KOPT-K1 (cell line): ENCODE data around the gene PARS2.

Experiments used
- H3K27ac ChIP-seq: fragments of 200-600 bp; sonication (generic); 2 replicates; pipeline ENCODE4 v1.5.1; 2016; ENCODE audit warnings: antibody characterized with exemption, mild to moderate bottlenecking, low read depth, low read length; ENCODE audit not compliant: poor library complexity, severe bottlenecking
- H3K36me3 ChIP-seq: fragments of 200-600 bp; sonication (generic); 2 replicates; pipeline ENCODE4 v1.5.1; 2017; ENCODE audit warnings: antibody characterized with exemption, mild to moderate bottlenecking, low read length, moderate library complexity; ENCODE audit not compliant: insufficient read depth
- H3K9me3 ChIP-seq: fragments of 200-600 bp; sonication (generic); 2 replicates; pipeline ENCODE4 v1.5.1; 2017; ENCODE audit warnings: antibody characterized with exemption, low read length, mild to moderate bottlenecking; ENCODE audit not compliant: insufficient read depth, poor library complexity, severe bottlenecking

The PARS2 gene

GRCh38 chr1:54764133-54764921 is at the start of gene PARS2:
Gene PARS2, minus strand, starts transcription at chr1:54764523. Its CDS starts 5,362 bp downstream, at chr1:54759161.
- peak within 1 kb of the TSS; percentile 78 for H3K27ac ChIP-seq
- H3K9me3 ChIP-seq = no peaks in the 10 kb centered on the region
- no peaks in the 10 kb centered on the region for H3K36me3 ChIP-seq

GRCh38 chr1:54814126-54814498 is 49.8 kb upstream of the PARS2 start:
- Histone ChIP-seq H3K36me3 (no peaks in the 10 kb centered on the region), H3K9me3 (no peaks in the 10 kb centered on the region), H3K27ac (no peak overlapping the region)

GRCh38 chr1:54813485-54814125 is 49.3 kb upstream of the PARS2 start:
- H3K36me3 ChIP-seq = no peaks in the 10 kb centered on the region
- H3K9me3 ChIP-seq = no peaks in the 10 kb centered on the region
- H3K27ac ChIP-seq = no peak overlapping the region

- H3K36me3 ChIP-seq = no peaks in the 10 kb centered on the region
- H3K9me3 ChIP-seq = no peaks in the 10 kb centered on the region
- H3K27ac ChIP-seq = no peak overlapping the region
Observed at GRCh38 chr1:54812801-54813484, 48.6 kb upstream of the PARS2 start.

- Histone ChIP-seq H3K9me3 (no peaks in the 10 kb centered on the region), H3K36me3 (no peaks in the 10 kb centered on the region), H3K27ac (no peak overlapping the region)
Observed at GRCh38 chr1:54811739-54812655, 47.7 kb upstream of the PARS2 start.

- H3K9me3 ChIP-seq = no peaks in the 10 kb centered on the region
- no peak overlapping the region for H3K27ac ChIP-seq
- H3K36me3 ChIP-seq = no peaks in the 10 kb centered on the region
Observed at GRCh38 chr1:54811066-54811465, 46.7 kb upstream of the PARS2 start.

- Histone ChIP-seq H3K27ac (no peak overlapping the region), H3K36me3 (no peaks in the 10 kb centered on the region), H3K9me3 (no peaks in the 10 kb centered on the region)
Observed at GRCh38 chr1:54810153-54810942, 46.0 kb upstream of the PARS2 start.

- Histone ChIP-seq H3K27ac (no peak overlapping the region), H3K9me3 (no peaks in the 10 kb centered on the region), H3K36me3 (no peaks in the 10 kb centered on the region)
Observed at GRCh38 chr1:54809496-54810074, 45.3 kb upstream of the PARS2 start.

- H3K9me3 ChIP-seq = no peaks in the 10 kb centered on the region
- H3K27ac ChIP-seq = no peak overlapping the region
- no peaks in the 10 kb centered on the region for H3K36me3 ChIP-seq
Observed at GRCh38 chr1:54808443-54809207, 44.3 kb upstream of the PARS2 start.

- no peaks in the 10 kb centered on the region for H3K36me3 ChIP-seq
- H3K9me3 ChIP-seq = no peaks in the 10 kb centered on the region
- H3K27ac ChIP-seq = no peak overlapping the region
Observed at GRCh38 chr1:54807756-54808155, 43.4 kb upstream of the PARS2 start.

- Histone ChIP-seq H3K9me3 (no peaks in the 10 kb centered on the region), H3K36me3 (no peaks in the 10 kb centered on the region), H3K27ac (no peak overlapping the region)
Observed at GRCh38 chr1:54806931-54807611, 42.7 kb upstream of the PARS2 start.

GRCh38 chr1:54805981-54806381 is 41.7 kb upstream of the PARS2 start:
- Histone ChIP-seq H3K27ac (no peak overlapping the region), H3K9me3 (no peaks in the 10 kb centered on the region), H3K36me3 (no peaks in the 10 kb centered on the region)

- H3K27ac ChIP-seq = no peak overlapping the region
Observed at GRCh38 chr1:54805466-54805865, 41.1 kb upstream of the PARS2 start.

More at GRCh38 chr1:54805466-54805865, 41.1 kb upstream of the PARS2 start:
- Histone ChIP-seq H3K9me3 (no peaks in the 10 kb centered on the region), H3K36me3 (no peaks in the 10 kb centered on the region)
